Neural progenitor cell (in vitro differentiated cells): ENCODE data around the gene PTHLH.

Experiments used
- CTCF ChIP-seq: fragments of 200-600 bp; sonication (generic); IDR thresholded peaks from 2 replicates; pipeline ENCODE4 v1.5.1; 2017; ENCODE audit warnings: antibody characterized with exemption, mild to moderate bottlenecking
- EZH2 ChIP-seq: fragments of 200-600 bp; sonication (generic); IDR thresholded peaks from 2 replicates; pipeline ENCODE4 v1.6.1; 2017; ENCODE audit warnings: antibody characterized with exemption, mild to moderate bottlenecking, moderate library complexity

- TF ChIP-seq EZH2 (no peak), CTCF (no peak)
Measured at GRCh38 chr12:28010036-28010435, 37.5 kb upstream of the PTHLH start.
